GM23338 (cell line): Measurements from ENCODE around the gene ABCB11. TPM values are rescaled to one million over a fixed set of nuclear protein-coding genes. Genes with fewer than 3 reads are reported as not detected.

Experiments used
- ATAC-seq: fragments of 200-7000 bp; cut with Tn5 transposase; 3 replicates; pipeline ENCODE4 v1.9.1; 2020
- DNase-seq: peaks from one replicate; pipeline ENCODE4 v3.0.0-alpha.2; 2015; ENCODE audit warnings: low spot score
- H2AFZ ChIP-seq: fragments of 200-600 bp; sonication (generic); 2 replicates; pipeline ENCODE4 v1.8.0; 2016; ENCODE audit warnings: antibody characterized with exemption, mild to moderate bottlenecking, moderate library complexity
- H3F3A ChIP-seq: fragments of 200-600 bp; sonication (generic); replicated peaks from 2 replicates; pipeline ENCODE4 v1.8.0; 2017; ENCODE audit warnings: antibody characterized with exemption, mixed run types, low read depth
- H3K27ac ChIP-seq: fragments of 200-600 bp; sonication (generic); 2 replicates; pipeline ENCODE4 v1.6.1; 2016; ENCODE audit warnings: low read depth
- H3K27me3 ChIP-seq: fragments of 200-600 bp; sonication (generic); 2 replicates; pipeline ENCODE4 v1.8.0; 2016; ENCODE audit warnings: mild to moderate bottlenecking, mixed run types, moderate library complexity; ENCODE audit not compliant: insufficient read depth
- H3K36me3 ChIP-seq: fragments of 200-600 bp; sonication (generic); 2 replicates; pipeline ENCODE4 v1.8.0; 2016; ENCODE audit warnings: mild to moderate bottlenecking; ENCODE audit not compliant: insufficient read depth
- H3K4me1 ChIP-seq: fragments of 200-600 bp; sonication (generic); 2 replicates; pipeline ENCODE4 v1.8.0; 2016; ENCODE audit warnings: mild to moderate bottlenecking, moderate library complexity; ENCODE audit not compliant: insufficient read depth
- H3K4me2 ChIP-seq: fragments of 200-600 bp; sonication (generic); 2 replicates; pipeline ENCODE4 v1.7.1; 2017; ENCODE audit warnings: mixed run types
- H3K4me3 ChIP-seq: fragments of 200-600 bp; sonication (generic); 2 replicates; pipeline ENCODE4 v1.6.1; 2016; ENCODE audit warnings: mixed run types
- H3K79me2 ChIP-seq: fragments of 200-600 bp; sonication (generic); replicated peaks from 2 replicates; pipeline ENCODE4 v1.8.0; 2017; ENCODE audit warnings: mild to moderate bottlenecking; ENCODE audit not compliant: insufficient read depth
- H3K9me2 ChIP-seq: fragments of 200-600 bp; sonication (generic); 2 replicates; pipeline ENCODE4 v1.8.0; 2017; ENCODE audit not compliant: insufficient read depth
- H4K20me1 ChIP-seq: fragments of 200-600 bp; sonication (generic); replicated peaks from 2 replicates; pipeline ENCODE4 v1.8.0; 2017; ENCODE audit warnings: mild to moderate bottlenecking; ENCODE audit not compliant: insufficient read depth
- H3K27ac Mint-ChIP-seq: 2 replicates; pipeline ENCODE4 v1.8.0; 2020; ENCODE audit warnings: inconsistent platforms, mild to moderate bottlenecking, moderate library complexity, mixed read lengths
- H3K27me3 Mint-ChIP-seq: 3 replicates; pipeline ENCODE4 v1.8.0; 2022; ENCODE audit warnings: low read depth, mild to moderate bottlenecking, moderate library complexity, mixed read lengths, inconsistent platforms; ENCODE audit not compliant: insufficient read depth, poor library complexity
- H3K36me3 Mint-ChIP-seq: 3 replicates; pipeline ENCODE4 v1.8.0; 2021; ENCODE audit warnings: low read depth, mild to moderate bottlenecking, inconsistent platforms, moderate library complexity, mixed read lengths
- H3K4me1 Mint-ChIP-seq: 3 replicates; pipeline ENCODE4 v1.8.0; 2020; ENCODE audit warnings: mild to moderate bottlenecking, inconsistent platforms, mixed read lengths
- H3K4me3 Mint-ChIP-seq: 3 replicates; pipeline ENCODE4 v1.8.0; 2021; ENCODE audit warnings: moderate library complexity, mild to moderate bottlenecking, inconsistent platforms, mixed read lengths
- H3K9me3 Mint-ChIP-seq: 3 replicates; pipeline ENCODE4 v1.8.0; 2020; ENCODE audit warnings: moderate library complexity, mild to moderate bottlenecking, inconsistent platforms, mixed read lengths
- CREB1 ChIP-seq: fragments of 250-450 bp; sonication (Bioruptor Pico); IDR thresholded peaks from 2 replicates; pipeline ENCODE4 v1.5.0; 2020; ENCODE audit warnings: low read depth, mild to moderate bottlenecking, moderate library complexity
- CTCF ChIP-seq, 2 experiments: fragments of 200-600 bp in 1 of 2; sonication (generic) in 1 of 2; conservative IDR thresholded peaks; 2 replicates each; pipeline versions ENCODE4 v1.5.1 to v1.6.1; 2016 to 2017; ENCODE audit warnings: antibody characterized with exemption in 2 of 2, low read depth in 2 of 2, mild to moderate bottlenecking in 2 of 2, moderate library complexity in 1 of 2
- EZH2 ChIP-seq: fragments of 200-600 bp; sonication (generic); IDR thresholded peaks from one replicate; pipeline ENCODE4 v1.8.0; 2017; ENCODE audit warnings: antibody characterized with exemption, mild to moderate bottlenecking, low read depth; ENCODE audit not compliant: unreplicated experiment
- EZH2phosphoT487 ChIP-seq: fragments of 200-600 bp; sonication (generic); IDR thresholded peaks from one replicate; pipeline ENCODE4 v1.8.1; 2018; ENCODE audit warnings: antibody characterized with exemption; ENCODE audit not compliant: unreplicated experiment
- JUNB ChIP-seq: IDR thresholded peaks from one replicate; pipeline ENCODE4 v1.6.1; 2016; ENCODE audit warnings: antibody characterized with exemption; ENCODE audit not compliant: unreplicated experiment
- NANOG ChIP-seq: IDR thresholded peaks from 2 replicates; pipeline ENCODE4 v1.6.1; 2016; ENCODE audit warnings: antibody characterized with exemption, borderline replicate concordance
- POLR2AphosphoS5 ChIP-seq: IDR thresholded peaks from 2 replicates; pipeline ENCODE4 v1.6.1; 2016; ENCODE audit warnings: antibody characterized with exemption, low read depth
- REST ChIP-seq: IDR thresholded peaks from one replicate; pipeline ENCODE4 v1.6.1; 2018; ENCODE audit warnings: antibody characterized with exemption; ENCODE audit not compliant: unreplicated experiment
- STAT1 ChIP-seq: IDR thresholded peaks from one replicate; pipeline ENCODE4 v1.6.1; 2016; ENCODE audit warnings: antibody characterized with exemption; ENCODE audit not compliant: unreplicated experiment
- ZNF114 ChIP-seq: fragments of 250-450 bp; sonication (Bioruptor Pico); IDR thresholded peaks from 2 replicates; pipeline ENCODE4 v1.5.0; 2020; ENCODE audit warnings: mild to moderate bottlenecking, moderate library complexity
- ZNF331 ChIP-seq: fragments of 250-450 bp; sonication (Bioruptor Pico); IDR thresholded peaks from 2 replicates; pipeline ENCODE4 v1.5.0; 2020; ENCODE audit warnings: low read depth, mild to moderate bottlenecking, moderate library complexity
- ZNF462 ChIP-seq: fragments of 250-450 bp; sonication (Bioruptor Pico); IDR thresholded peaks from 2 replicates; pipeline ENCODE4 v1.5.0; 2020; ENCODE audit warnings: mild to moderate bottlenecking, moderate library complexity
- polyA plus RNA-seq: library from polyadenylated mRNA; unstranded; fragments of >200 nt; fragmentation: Nextera tagmentation; extraction: Ambion mirVana; gene quantifications from 2 replicates; pipeline ENCODE4 v1.2.1, GENCODE V29; 2016
- total RNA-seq: library from RNA; depleted of rRNA; stranded (reverse); fragments of >200 nt; shearing (Covaris generic); gene quantifications from 2 replicates; pipeline ENCODE4 v1.2.3, GENCODE V29; 2014
- TF ChIP-seq, protein P1 (sequence below): IDR thresholded peaks from 2 replicates; pipeline ENCODE4 v1.6.1; 2016; ENCODE audit warnings: antibody characterized with exemption

The ABCB11 gene
- total and polyA plus RNA-seq, 2 experiments from 2014 or later: not detected

DNA sequence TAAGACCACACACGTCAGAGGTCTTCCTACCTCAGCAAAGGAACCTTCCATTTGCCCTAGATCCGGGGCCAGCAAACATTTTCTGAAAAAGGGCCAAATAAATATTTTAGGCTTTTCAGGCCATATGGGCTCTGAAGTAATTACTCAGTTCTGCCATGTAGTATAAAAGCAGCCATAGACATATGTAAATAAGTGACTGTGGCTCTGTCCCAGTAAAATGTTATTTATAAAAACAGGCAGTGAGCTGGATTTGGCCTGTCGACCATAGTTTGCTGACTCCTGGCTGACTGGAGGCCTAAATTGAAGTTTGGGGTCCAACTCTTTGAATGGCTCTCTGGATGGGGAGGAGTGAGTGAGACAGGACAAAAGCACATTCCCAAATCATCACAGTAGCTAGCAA is 49.5 kb downstream of the ABCB11 start:
- Mint-ChIP-seq H3K9me3 (no peaks in the 10 kb centered on the region), H3K36me3 (no peaks in the 10 kb centered on the region), H3K27ac (no peak overlapping the region), H3K4me1 (peaks cover 4% of the 10 kb centered on the region; the same call in 2 of the 3 replicates), H3K4me3 (no peak overlapping the region), H3K27me3 (no peaks in the 10 kb centered on the region)
- Histone ChIP-seq H3K4me1 (no peaks in the 10 kb centered on the region), H2AFZ (no peak overlapping the region), H3K36me3 (no peaks in the 10 kb centered on the region), H3K4me3 (no peak overlapping the region), H3K27ac (no peak overlapping the region), H3K79me2 (no peaks in the 10 kb centered on the region), H3K9me2 (peaks cover 5% of the 10 kb centered on the region; the same call in 1 of the 2 replicates), H3K4me2 (no peak overlapping the region), H3F3A (no peaks in the 10 kb centered on the region), H4K20me1 (no peaks in the 10 kb centered on the region), H3K27me3 (no peaks in the 10 kb centered on the region)
- ATAC-seq (no peak), DNase-seq (no peak)
- TF ChIP-seq ZNF114 (CRISPR knock-in tag): no peak
- no peak for TF ChIP-seq REST
- TF ChIP-seq CTCF (conservative IDR thresholded peaks at IDR 0.05; ENCODE audit: low read depth in 2 of 2): no peak
- no peak for TF ChIP-seq CREB1
- no peak for TF ChIP-seq EZH2
- TF ChIP-seq EZH2phosphoT487: no peak
- TF ChIP-seq ZNF331: no peak
- TF ChIP-seq POLR2AphosphoS5: no peak
- TF ChIP-seq ZNF462 (CRISPR knock-in tag): no peak
- no peak for TF ChIP-seq NANOG
- TF ChIP-seq, protein P1, sequence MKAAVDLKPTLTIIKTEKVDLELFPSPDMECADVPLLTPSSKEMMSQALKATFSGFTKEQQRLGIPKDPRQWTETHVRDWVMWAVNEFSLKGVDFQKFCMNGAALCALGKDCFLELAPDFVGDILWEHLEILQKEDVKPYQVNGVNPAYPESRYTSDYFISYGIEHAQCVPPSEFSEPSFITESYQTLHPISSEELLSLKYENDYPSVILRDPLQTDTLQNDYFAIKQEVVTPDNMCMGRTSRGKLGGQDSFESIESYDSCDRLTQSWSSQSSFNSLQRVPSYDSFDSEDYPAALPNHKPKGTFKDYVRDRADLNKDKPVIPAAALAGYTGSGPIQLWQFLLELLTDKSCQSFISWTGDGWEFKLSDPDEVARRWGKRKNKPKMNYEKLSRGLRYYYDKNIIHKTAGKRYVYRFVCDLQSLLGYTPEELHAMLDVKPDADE: no peak
- no peak for TF ChIP-seq JUNB
- TF ChIP-seq STAT1: no peak
